OCI-LY3 (cell line): ENCODE measurements around the gene SNAP47.

Source experiments
- H2AFZ ChIP-seq: fragments of 200-600, 300-600 bp; shearing (Covaris generic); 2 replicates; pipeline ENCODE4 v1.6.0; 2014; ENCODE audit warnings: antibody characterized with exemption, low read depth, low read length
- H3K27ac ChIP-seq: fragments of 200-600, 300-600 bp; sonication (generic); 2 replicates; pipeline ENCODE4 v1.5.1; 2014; ENCODE audit warnings: mild to moderate bottlenecking, low read length, moderate library complexity, mixed read lengths
- H3K27me3 ChIP-seq: fragments of 200-600, 300-600 bp; sonication (generic); 2 replicates; pipeline ENCODE4 v1.6.1; 2014; ENCODE audit warnings: low read depth, low read length, mixed read lengths
- H3K36me3 ChIP-seq: fragments of 200-600, 300-600 bp; sonication (generic); replicated peaks from 2 replicates; pipeline ENCODE3; 2014; ENCODE audit warnings: low read depth, low read length, mixed read lengths
- H3K4me1 ChIP-seq: fragments of 300-600, 200-600 bp; sonication (generic); 2 replicates; pipeline ENCODE4 v1.6.1; 2014; ENCODE audit warnings: low read length, mixed read lengths
- H3K4me2 ChIP-seq: fragments of 200-600, 300-600 bp; sonication (generic); 2 replicates; pipeline ENCODE4 v1.6.1; 2014; ENCODE audit warnings: low read length, mixed read lengths
- H3K4me3 ChIP-seq: fragments of 300-600, 200-600 bp; sonication (generic); 2 replicates; pipeline ENCODE4 v1.5.1; 2014; ENCODE audit warnings: antibody characterized with exemption, mild to moderate bottlenecking, low read length, moderate library complexity
- H3K79me2 ChIP-seq: fragments of 300-600, 200-600 bp; shearing (Covaris generic); 2 replicates; pipeline ENCODE4 v1.6.1; 2014; ENCODE audit warnings: mild to moderate bottlenecking, low read length, mixed read lengths
- H3K9ac ChIP-seq: fragments of 300-600, 200-600 bp; shearing (Covaris generic); 2 replicates; pipeline ENCODE4 v1.6.0; 2014; ENCODE audit warnings: mild to moderate bottlenecking, low read length, moderate library complexity
- H3K9me3 ChIP-seq: fragments of 200-600, 300-600 bp; shearing (Covaris generic); 2 replicates; pipeline ENCODE4 v1.6.1; 2014; ENCODE audit warnings: low read length, mixed read lengths; ENCODE audit not compliant: insufficient read depth
- H4K20me1 ChIP-seq: fragments of 200-600, 300-600 bp; sonication (generic); 2 replicates; pipeline ENCODE4 v1.6.1; 2016; ENCODE audit warnings: low read length, mixed read lengths; ENCODE audit not compliant: insufficient read depth
- EZH2phosphoT487 ChIP-seq: fragments of 200-600 bp; shearing (Covaris generic); IDR thresholded peaks from 2 replicates; pipeline ENCODE4 v1.6.1; 2018; ENCODE audit warnings: antibody characterized with exemption, mixed run types, low read depth
- TF ChIP-seq, protein P1 (sequence below): fragments of 200-600, 300-600 bp; sonication (generic); IDR thresholded peaks from 2 replicates; pipeline ENCODE4 v1.5.1; 2014; ENCODE audit warnings: antibody characterized with exemption, low read length, low read depth

Gene SNAP47

DNA sequence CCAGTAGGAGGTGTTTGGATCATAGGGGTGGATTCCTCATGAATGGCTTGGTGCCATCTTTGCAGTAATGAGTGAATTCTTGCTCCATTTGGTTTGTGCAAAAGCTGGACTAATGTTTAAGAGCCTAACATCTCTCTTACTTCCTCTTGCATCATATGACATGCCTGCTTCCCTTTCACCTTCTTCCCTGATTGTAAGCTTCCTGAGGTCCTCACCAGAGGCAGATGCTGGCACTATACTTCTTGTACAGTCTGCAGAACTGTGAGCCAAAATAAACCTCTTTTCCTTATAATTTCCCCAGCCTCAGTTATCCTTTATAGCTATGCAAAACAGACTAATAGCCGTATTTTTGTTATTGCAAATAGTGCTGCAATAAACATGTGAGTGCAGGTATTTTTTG is 88.3 kb downstream of the SNAP47 start:
- Histone ChIP-seq H2AFZ (no peak overlapping the region), H3K4me1 (no peaks in the 10 kb centered on the region), H3K27ac (no peak overlapping the region), H3K36me3 (no peaks in the 10 kb centered on the region), H3K9me3 (peaks cover 4% of the 10 kb centered on the region; the same call in 1 of the 2 replicates), H3K27me3 (no peaks in the 10 kb centered on the region), H4K20me1 (no peaks in the 10 kb centered on the region), H3K4me2 (no peak overlapping the region), H3K79me2 (no peaks in the 10 kb centered on the region), H3K9ac (no peak overlapping the region), H3K4me3 (no peak overlapping the region)
- TF ChIP-seq, protein P1, sequence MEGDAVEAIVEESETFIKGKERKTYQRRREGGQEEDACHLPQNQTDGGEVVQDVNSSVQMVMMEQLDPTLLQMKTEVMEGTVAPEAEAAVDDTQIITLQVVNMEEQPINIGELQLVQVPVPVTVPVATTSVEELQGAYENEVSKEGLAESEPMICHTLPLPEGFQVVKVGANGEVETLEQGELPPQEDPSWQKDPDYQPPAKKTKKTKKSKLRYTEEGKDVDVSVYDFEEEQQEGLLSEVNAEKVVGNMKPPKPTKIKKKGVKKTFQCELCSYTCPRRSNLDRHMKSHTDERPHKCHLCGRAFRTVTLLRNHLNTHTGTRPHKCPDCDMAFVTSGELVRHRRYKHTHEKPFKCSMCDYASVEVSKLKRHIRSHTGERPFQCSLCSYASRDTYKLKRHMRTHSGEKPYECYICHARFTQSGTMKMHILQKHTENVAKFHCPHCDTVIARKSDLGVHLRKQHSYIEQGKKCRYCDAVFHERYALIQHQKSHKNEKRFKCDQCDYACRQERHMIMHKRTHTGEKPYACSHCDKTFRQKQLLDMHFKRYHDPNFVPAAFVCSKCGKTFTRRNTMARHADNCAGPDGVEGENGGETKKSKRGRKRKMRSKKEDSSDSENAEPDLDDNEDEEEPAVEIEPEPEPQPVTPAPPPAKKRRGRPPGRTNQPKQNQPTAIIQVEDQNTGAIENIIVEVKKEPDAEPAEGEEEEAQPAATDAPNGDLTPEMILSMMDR: no peak
- TF ChIP-seq EZH2phosphoT487: no peak

DNA sequence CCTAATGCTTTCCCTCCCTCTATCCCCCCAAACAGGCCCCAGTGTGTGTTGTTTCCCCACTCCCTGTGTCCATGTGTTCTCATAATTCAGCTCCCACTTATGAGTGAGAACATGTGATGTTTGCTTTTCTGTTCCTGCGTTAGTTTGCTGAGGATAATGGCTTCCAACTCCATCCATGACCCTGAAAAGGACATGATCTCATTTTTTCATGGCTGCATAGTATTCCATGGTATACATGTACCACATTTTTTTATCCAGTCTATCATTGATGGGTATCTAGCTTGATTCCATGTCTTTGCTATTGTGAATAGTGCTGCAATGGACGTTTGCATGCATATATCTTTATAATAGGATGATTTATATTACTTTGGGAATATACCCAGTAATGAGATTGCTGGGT is 89.0 kb downstream of the SNAP47 start:
- H3K79me2 ChIP-seq: no peaks in the 10 kb centered on the region
- no peak overlapping the region for H3K4me2 ChIP-seq
- no peaks in the 10 kb centered on the region for H3K27me3 ChIP-seq
- H3K9ac ChIP-seq: no peak overlapping the region
- H3K4me3 ChIP-seq: no peak overlapping the region
- no peak overlapping the region for H3K27ac ChIP-seq
- H3K36me3 ChIP-seq: no peaks in the 10 kb centered on the region
- H3K4me1 ChIP-seq: no peaks in the 10 kb centered on the region
- no peaks in the 10 kb centered on the region for H4K20me1 ChIP-seq
- TF ChIP-seq, protein P1: no peak
- TF ChIP-seq EZH2phosphoT487: no peak
- H3K9me3 ChIP-seq: peaks cover 4% of the 10 kb centered on the region; the same call in 1 of the 2 replicates
- no peak overlapping the region for H2AFZ ChIP-seq

DNA sequence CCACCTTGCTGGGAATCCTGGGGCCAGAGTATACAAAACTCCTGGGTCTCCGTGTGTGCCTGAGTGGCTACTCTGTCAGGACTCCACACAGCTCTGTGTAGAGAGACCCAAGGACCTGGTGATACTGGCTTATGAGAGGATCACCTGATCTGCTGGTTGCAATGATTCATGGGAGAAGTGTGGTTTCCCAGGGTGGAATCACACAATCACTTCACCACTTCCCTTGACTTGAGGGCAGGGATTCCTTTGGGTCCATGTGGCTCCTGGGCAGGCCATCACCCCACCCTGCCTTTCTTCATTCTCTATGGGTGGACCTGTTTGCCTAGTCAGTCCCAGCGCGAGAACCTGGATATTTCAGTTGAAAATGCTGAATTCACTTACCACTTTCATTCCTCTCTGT is 93.6 kb downstream of the SNAP47 start:
- TF ChIP-seq, protein P1: no peak
- TF ChIP-seq EZH2phosphoT487: no peak
- H3K9ac ChIP-seq: no peak overlapping the region
- no peaks in the 10 kb centered on the region for H3K36me3 ChIP-seq
- H4K20me1 ChIP-seq: no peaks in the 10 kb centered on the region
- H3K4me3 ChIP-seq: no peak overlapping the region
- no peak overlapping the region for H2AFZ ChIP-seq
- H3K4me1 ChIP-seq: no peaks in the 10 kb centered on the region
- H3K4me2 ChIP-seq: no peak overlapping the region
- H3K27ac ChIP-seq: no peak overlapping the region
- H3K9me3 ChIP-seq: peaks cover 9% of the 10 kb centered on the region; the same call in 1 of the 2 replicates
- H3K79me2 ChIP-seq: no peaks in the 10 kb centered on the region
- no peaks in the 10 kb centered on the region for H3K27me3 ChIP-seq
